Superior temporal gyrus (tissue), 1 donor: Measurements from ENCODE around the gene NUDT19.
A peak's percentile ranks its signal among the peaks of the same experiment; 100 is the strongest.
"Not testable (repeated sequence)": the region's sequence is repeated elsewhere in the genome, so short reads cannot be mapped to it uniquely, and the experiment has no call there.

Experiments used
- DNase-seq: peaks from one replicate; pipeline ENCODE4 v3.0.0-alpha.2; 2016; ENCODE audit errors: extremely low spot score

Gene NUDT19

DNA sequence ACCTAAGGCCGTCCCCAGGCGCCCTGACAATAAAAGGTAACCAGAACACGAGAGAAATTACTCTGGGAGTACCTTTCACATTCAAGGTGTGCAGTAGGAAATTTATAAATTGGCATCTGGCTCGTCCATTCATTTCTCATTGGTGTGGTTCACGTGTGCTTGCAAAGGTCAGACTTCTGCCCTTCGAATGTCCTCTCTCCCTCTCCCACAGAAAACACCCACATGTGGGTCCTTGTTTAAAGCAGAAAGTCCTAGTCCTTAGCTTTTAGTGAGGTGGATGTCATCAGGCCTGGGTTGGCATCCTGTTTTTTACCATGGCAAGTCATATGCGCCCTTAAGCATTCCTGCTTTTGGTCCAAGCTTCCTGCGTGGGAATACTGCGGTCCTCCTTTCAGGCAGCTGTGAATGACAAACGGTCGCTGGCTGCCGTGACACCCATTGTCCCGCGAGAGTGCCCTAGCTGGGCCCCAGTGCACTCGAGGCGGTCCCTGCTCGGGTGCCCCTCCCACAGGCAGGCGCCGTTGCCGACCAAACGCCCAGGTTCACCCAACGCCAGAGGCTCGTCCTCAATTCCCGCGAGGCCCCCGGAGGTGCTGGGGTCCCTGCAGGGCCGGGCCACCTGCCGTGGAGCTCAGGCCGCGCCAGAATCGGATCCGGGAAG, at the start of gene NUDT19:
TSS of gene NUDT19 (plus strand) at position 531 of the 661 bp plus-strand sequence. CDS start 140 bp downstream, outside the sequence.
- DNase-seq = peak; percentile 80

- DNase-seq = no peak
Observed at GRCh38 chr19:32642771-32643170, 48.9 kb upstream of the NUDT19 start.

- no peak for DNase-seq
Observed at GRCh38 chr19:32646556-32646955, 45.1 kb upstream of the NUDT19 start.

- no peak for DNase-seq
Observed at GRCh38 chr19:32647361-32647760, 44.3 kb upstream of the NUDT19 start.

DNA sequence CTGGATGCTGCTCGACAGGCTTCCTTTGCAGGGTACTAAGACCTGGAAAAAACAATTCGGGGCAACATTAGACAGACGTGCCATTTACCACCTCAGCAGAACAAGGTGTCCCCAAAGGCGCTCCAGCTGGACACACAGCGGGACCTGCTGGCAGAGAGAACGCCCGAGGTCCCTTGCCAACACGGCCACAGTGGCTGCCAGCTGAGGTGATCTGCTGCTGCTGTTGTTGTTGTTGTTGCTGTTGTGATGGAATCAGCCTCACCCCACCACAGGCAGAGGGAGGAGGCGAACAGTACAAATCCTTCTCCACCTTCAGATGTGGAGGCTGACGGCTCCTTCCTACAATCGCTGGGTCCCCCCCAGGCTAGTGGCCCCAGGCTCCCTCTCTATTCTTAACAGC, 41.9 kb upstream of the NUDT19 start:
- no peak for DNase-seq

GRCh38 chr19:32650671-32651070, 41.0 kb upstream of the NUDT19 start:
- DNase-seq = no peak

DNA sequence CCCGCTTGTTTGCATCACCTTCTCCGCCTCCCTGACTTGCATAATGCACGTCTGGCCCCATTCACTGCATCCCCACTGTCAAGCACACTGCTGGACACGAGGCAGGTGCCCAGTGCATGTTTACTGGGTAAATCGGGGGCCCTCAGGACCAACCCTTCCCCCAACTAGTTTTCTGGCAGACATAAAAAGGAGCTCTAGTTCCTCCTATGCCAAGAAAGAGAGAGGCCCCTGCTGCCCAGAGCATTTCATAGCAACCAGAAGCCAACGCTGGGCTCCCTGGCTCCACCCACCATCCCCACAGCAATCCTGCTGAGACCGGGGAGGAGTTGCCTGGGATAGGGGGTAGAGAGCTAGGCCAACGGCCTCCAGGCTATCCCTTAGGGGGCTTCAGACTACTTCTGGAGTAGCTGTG, 39.9 kb upstream of the NUDT19 start:
- no peak for DNase-seq

DNA sequence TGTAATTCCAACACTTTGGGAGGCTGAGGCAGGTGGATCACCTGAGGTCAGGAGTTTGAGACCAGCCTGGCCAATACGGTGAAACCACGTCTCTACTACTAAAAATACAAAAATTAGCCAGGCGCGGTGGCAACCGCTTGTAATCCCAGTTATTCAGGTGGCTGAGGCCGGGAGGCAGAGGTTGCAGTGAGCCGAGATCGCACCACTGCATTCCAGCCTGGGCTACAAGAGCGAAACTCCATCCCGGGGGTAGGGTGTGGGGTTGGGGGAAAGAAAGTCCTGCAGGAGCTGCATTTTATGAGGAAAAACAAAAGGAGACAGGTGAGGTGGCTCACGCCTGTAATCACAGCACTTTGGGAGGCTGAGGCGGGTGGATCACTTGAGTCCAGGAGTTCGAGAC, 39.3 kb upstream of the NUDT19 start:
- DNase-seq = not testable (repeated sequence)

GRCh38 chr19:32652894-32653598, 38.6 kb upstream of the NUDT19 start:
- no peak for DNase-seq

DNA sequence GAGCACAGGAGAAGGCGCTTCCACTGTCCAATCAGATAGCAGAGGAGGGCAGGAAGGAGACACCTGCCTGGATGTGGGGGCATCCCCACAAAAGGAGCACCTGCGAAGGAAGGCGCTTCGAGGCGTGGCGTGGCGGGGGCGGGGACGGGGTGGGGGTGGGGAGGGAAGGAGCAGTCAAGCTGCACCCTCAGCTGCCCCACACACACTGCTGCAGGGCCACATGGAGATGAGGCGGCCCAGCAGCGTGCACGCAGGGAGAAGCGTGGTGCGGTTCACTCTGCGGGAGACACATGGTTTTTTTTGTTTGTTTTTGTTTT, 38.1 kb upstream of the NUDT19 start:
- DNase-seq = no peak

DNA sequence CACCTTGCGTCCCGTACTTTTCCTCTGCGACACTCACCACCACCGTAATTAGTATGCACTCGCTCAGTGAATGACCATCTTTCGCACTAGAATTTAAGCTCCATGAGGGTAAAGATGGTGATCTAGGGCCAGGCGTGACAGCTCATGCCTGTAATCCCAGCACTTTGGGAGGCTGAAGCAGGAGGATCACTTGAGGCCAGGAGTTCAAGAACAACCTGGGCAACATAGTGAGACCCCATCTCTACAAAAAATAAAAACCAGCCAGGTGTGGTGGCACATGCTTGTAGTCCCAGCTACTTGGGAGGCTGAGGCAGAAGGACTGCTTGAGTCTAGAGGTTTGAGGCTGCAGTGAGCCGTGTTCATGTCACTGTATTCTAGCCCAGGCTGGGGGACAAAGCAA, 35.2 kb upstream of the NUDT19 start:
- DNase-seq = not testable (repeated sequence)

- no peak for DNase-seq
Observed at GRCh38 chr19:32658075-32658474, 33.5 kb upstream of the NUDT19 start.

GRCh38 chr19:32658527-32658926, 33.1 kb upstream of the NUDT19 start:
- DNase-seq = no peak

- no peak for DNase-seq
Observed at GRCh38 chr19:32661318-32661717, 30.3 kb upstream of the NUDT19 start.

GRCh38 chr19:32662186-32662585, 29.4 kb upstream of the NUDT19 start:
- DNase-seq = no peak

DNA sequence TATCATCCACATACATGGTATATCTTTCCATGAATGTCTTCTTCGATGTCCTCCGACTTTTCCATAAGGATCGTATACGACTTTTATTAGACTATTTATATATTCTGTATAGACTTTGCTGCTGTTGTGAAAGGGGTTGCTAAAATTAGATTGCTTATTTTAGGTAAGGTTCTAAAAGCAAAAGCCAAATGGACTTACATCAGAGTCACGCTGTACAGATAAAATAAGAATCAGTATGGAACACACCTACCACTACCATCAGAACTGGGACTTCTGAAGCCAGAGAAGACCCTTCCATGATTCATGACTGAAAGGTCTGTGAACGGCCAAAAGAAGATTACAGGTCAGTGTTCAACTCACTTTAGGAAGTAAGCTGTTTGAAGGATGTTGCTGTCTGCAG, 25.5 kb upstream of the NUDT19 start:
- DNase-seq = no peak

DNA sequence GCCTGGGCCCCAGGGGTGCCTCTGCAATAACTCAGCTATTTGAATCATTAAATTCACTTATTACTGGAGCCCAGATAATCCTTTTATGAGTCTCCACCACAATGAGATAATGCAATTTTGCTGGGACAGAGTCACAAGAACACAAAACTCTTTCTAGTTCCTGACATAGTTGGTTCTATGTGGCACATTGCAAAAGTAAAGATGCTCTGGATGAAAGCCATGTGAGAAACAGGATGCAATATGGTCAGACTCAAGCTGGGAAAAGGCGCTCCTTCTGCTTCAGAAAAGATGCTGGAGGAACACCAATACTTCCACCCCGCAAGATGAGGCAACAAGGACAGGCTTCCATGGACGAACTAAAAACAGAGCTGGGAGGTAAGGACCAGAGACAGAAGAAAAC, 22.3 kb upstream of the NUDT19 start:
- DNase-seq = peak; percentile 51

DNA sequence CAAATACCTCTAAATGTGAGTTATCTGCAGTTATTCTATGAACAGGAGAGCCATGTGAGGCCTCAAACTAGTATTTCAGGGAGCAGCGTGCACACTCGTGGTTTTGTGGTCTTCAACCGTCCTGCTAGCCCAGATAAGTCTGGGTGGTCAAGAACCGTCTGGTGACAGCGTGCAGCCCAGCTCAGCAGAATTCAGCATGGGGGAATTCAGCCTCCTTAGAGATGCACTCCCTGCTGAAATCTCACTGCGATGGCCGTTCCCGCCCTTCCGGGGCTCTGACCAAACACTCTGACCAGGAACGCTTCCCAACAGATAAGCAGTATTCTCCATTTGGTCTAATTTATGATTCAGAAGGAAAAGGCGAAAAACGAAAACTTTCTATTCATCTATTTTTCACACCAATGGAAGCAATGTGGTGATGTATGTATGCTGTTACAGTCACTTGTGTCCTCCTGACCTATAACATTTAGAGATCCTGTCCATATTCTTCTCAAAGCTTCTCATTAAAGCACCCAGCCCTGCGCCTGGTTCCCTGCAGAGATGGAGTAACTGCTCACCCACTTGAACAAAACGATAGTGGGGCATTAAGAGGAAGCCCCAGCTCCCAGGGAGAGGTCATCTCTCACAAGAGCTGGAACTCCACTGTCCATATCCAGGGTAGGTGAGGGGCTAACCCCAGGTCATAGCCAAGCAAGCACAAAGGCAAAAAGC, 19.6 kb upstream of the NUDT19 start:
- no peak for DNase-seq

DNA sequence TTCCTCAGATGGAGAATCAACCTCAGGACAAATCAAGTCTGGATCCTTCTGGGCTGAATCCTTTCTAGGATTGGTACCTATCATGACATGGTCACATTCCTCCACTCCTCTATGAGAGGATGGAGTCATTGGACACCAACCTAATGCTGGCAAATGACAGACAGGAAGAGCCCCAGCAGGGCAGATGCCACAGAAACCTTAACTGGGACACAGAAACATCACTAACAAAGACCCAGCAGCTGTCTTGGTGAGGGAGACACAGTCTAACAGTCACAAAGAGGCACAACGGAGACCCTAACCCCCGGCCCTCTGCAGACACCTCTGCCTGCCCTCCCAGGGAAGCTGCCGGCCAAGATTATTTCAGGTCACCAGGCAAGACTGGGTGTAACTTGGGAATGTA, 18.8 kb upstream of the NUDT19 start:
- DNase-seq = no peak

DNA sequence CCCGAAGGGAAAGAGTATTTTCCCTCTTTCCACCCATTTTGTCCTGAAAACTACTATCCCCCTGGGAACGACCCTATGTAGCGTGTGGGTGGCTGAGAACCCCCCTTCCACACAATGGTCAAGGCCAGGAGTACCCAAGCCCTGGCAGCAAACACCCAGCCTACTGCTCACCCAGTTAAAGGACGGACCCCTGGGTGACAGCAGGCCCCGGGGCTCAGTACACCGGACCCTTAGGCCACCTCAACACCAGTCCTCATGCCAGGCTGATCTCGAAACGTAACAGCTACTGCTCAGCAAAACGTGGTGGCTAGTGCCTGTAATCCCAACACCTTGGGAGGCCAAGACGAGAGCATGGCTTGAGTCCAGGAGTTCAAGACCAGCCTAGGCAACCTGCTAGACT, 18.0 kb upstream of the NUDT19 start:
- no peak for DNase-seq

GRCh38 chr19:32674153-32674930, 17.3 kb upstream of the NUDT19 start:
- DNase-seq = no peak
